ENCODE data around the gene ACAD11.

The ACAD11 gene

DNA sequence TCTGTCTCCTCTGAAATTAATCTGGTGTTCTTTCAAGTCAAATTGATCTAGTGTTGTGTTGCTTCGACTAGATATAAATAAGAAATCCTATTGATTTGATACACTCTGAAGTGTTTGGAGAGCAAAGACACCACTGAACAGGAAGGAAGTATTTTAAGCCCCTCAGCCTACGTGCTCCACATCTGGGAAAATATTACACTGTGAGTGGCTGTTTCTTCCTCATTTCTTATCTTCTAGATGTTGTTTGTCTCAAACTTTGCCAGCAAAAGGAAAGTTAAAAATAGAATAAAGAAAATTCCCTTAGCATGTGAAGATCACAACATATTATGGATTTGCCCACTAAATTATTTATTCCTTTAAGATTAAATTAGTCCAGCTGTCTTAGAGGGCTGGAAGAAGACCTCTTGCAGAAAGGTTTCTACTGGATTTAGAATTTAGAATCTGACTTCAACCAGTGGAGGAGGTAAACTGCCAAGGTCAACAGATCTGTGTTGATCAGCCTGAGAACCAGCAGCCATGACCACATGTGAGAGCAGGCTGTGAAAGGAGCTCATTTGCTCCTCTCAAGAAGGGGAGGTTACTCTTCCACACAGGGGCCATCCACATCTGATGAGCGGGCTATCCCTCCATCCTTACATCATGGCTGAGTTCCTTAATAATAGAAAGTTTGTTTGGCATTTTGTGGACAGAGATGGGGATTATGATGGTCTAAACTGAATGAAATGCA is 108.9 kb downstream of the ACAD11 start:
- DNase-seq: no peak

DNA sequence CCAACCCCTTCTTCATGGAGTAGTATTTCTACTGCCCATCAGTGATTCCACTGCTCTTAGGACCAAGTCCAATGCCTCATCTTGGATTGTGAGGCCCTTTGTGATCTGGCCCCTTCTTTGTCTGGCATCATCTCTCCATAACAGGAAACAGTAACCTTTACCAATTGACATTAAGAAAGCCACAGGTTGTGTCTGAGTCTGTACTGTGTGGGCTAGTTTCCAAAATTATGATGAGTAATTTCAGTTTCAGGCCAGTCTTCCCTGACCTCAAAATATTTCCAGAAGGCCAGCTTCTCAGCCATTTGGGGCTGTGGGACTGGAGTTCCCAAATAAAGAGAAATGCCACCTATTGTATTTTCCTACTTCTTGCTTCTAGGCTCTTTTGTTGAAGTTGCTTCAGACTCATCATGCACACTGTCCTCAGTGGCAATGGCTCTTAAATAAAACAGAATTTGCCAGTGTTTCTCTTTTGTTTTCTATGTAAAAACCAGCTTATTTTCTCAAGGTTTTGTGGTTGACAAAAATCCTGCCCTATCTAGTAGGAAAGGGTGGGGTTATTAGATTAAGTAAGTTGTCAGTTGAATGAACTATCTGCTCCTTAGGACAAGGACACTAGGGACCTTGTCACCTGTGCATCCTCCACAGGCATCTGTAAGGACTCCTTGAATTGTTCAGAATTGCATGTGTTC is 109.6 kb downstream of the ACAD11 start:
- peak; percentile 78 for DNase-seq

DNA sequence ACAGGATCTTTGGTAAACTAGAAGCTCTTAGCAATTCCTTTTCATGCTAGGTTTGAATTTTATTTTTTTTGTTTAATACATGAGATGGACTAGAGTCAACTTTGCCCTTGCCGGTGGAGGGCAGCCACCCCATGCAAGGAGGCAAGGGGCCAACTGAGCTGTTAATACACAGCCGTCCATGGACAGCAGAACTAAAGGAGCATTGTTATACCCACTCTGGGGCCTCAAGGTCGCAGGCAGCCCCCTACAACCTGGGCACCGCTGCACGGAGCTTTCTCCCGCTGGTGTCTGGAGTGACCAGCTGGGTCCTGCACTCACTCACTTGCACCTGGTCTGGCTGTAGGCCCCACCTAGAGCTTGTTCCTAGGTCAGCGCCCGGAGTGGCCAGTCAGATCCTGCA is 110.4 kb downstream of the ACAD11 start:
- no peak for DNase-seq

DNA sequence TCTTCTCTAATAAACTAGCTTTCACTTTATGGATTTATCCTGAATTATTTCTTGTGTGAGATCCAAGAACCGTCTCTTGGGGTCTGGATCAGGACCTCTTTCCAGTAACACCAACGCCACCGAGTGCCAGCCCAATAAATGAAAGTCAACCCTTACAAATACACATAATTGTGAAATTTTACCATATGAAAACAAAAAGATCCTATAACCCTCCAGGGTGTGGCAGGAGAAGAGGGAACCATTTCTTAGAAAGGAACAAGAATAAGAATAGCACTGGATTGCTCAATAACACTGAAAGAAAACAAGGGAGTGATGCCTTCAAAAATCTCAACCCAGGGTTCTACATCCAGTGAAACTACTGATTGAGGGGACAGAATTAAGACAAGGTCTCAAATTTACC is 114.1 kb downstream of the ACAD11 start:
- DNase-seq: no peak

DNA sequence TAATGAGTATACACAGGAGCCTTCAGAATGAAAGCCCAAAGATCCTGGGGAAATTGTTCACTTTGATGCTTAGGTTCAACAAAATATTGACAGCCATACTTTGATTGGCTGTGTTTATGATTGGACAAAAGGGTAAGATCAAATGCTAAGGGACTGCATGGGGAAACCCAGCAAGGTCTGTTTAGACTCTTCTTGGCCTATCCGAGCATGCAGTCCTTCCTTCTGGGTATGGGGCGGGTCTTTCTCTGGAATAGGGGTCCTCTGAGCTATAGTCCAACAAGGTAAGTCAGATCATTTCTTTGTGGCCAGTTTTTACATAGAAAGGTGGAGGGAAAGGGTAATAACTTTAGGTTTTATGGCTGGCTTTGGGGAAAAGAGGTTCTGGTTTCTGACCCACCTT is 115.5 kb downstream of the ACAD11 start:
- DNase-seq: no peak

DNA sequence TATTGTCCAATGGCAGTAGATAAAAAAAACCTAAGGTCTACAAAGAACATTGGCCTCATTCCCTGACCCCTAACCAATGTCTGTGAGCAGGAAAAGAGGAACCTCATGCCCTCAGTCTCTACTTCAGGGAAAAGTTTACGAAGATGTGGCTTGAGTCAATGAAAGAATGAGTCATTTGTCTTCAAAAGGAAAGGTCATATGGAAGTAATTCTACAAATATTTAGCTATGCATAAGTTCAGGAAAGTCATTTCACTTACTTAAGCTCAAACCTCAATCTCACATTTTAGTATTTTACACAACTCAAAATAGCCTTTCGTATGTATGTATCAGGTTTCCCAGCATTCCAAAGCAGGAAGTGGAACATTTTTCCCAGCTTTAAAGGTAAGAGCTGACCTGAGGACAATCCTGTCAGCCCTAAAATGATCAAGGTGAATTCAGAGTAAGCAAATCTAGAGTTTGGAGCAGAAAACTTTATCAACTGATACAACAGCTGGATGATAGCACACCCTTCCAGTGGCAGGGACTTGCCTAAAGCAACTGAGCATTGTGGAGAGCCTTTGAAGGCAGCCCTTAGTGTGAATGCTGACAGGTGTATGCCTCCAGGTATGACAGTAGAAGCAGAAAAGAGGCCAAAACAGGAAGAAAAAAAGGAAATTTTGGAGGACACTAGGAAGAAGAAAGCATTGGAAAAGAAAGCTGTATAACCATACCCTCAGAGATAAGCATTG is 116.4 kb downstream of the ACAD11 start:
- DNase-seq: peak; percentile 94

DNA sequence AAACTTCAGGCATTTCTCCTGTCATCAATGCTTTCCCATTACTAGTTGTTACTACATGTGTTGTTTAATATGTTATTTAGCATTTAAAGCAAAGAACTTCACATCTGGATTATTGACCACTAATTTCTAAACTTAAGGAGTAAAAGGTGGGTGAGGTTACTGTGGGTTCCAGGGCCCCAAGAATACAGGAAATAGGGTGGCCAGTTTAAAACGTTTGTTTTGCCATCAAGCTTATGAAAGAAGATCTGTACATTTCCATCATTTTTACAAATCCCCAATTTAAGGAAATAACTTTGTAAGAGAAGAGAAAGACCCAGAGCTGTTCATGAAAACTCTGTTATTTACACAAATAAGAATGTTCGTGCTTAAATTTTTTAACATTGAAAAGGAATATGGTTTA is 117.0 kb downstream of the ACAD11 start:
- no peak for DNase-seq

DNA sequence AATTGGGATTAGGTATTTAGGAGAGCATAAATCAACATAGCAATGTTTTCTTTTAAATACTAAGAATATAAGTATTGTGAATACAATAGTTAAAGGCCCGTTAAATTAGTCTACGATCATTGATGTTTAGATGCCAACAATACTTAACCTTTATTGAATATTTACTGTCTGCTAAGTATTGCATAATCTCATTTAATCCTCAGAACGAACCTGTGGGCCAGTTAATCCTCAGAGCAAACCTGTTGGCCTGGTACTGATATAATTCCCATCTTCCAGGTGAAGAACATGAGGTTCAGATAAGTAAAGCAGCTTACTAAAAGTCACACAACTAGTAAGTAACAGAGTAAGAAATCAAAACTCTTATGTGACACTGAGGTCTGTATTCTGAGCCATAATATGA is 119.9 kb downstream of the ACAD11 start:
- no peak for DNase-seq

DNA sequence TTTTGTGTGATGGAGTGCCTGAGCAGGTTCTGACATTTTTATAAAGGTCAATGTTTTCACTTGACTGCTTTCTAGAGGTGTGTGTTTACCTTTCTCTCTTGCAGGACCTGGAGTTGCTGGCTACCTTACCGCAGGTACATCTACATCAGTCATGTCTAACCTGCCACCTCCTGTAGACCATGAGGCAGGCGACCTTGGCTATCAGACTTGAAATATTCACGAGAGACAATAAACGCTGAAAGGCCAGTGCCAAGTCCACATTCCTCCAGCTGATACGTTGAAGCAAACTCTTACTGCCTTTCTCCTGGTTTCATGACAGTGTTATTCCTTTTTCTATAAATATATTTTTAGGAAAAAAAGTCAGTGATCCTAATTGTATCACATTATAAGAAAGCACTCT is 121.5 kb downstream of the ACAD11 start:
- no peak for DNase-seq

DNA sequence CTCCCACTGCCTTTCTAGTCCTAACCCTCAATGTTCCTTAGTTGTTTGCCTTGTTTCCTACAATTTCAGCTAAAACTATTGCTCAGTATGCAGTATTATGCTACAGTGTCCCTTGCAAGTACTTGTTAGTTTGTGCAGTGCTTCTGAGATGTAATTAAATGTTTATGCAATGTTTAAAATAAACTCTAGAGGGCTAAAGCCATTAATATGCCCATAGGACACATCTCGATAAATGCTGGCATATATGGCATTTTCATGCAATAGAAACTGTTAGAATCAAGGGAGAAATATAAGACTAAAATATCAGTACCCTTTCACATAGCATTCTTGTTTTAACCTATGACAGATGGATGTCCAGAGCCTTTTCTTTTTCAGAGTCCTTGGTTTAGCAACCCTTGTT is 122.3 kb downstream of the ACAD11 start:
- DNase-seq: no peak

DNA sequence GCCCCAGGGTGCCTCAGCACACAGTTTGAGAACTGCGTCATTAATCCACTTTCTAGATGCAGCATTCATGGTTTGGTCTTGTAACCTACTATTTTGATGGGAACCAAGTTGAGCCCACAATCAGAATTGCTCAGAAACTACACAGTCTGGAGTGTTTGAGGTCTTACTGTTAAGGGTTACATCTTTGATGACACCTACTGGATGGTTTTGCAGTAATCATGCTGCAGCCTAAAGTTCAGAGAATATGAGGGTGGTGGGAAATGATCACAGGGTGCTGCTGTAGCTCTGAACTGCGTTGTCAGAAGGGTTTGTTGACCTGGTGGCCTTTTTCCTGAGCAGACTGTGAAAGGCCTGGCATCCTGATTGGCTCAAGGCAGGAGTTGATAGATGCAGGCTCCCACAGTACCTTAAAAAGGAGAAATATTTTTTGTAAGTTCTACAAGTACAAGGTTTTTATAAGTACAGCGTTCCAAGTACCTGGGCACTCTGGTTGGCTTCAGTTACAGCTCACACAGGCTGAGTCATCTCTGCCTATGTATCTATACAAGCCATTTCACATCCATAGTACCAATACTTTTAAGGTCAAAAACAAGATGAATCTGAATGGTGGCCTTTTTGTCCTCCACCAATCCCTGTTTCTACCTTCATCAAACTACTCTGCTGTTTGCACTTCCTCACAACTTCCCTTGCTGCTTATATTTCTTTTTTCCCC is 123.0 kb downstream of the ACAD11 start:
- DNase-seq: peak; percentile 35

DNA sequence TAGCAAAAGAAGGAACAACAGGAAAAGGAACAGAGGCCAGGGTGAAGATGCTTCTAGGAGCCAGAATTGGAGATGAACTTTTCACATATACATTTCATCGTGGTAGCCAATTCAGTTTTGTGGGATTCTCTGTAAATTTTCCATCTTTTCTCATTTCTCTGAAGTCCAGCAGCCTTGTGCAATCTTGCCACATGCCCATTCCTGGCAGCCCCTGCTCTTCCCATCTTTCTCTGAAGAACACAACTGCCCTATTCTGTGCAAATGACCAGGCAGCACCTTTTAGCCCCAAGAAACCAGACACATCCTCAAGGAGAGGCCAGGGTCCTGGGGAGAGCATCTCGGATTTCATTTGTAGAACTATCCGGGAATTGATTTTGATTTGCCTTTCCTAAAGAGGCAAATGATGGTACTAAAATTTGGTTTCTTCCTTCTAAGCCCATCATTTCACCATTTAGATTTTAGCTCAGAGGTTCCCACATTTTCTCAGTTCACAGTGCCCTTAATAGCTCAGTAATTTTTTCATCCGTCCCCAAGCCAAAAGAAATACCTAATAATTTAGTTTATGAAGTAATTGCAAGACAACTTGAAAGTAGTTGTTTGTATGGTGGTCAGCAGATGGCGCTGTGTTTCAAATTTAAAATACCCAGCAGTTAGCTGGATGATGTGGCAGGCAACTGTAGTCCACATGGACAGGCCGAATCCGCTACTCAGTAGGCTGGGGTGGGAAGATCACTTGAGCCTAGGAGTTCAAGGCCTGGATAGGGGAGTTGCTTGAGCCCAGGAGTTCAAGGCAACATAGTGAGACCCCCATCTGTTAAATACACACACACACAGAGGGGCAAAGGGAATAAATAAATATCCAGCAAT is 123.8 kb downstream of the ACAD11 start:
- peak; percentile 82 for DNase-seq

DNA sequence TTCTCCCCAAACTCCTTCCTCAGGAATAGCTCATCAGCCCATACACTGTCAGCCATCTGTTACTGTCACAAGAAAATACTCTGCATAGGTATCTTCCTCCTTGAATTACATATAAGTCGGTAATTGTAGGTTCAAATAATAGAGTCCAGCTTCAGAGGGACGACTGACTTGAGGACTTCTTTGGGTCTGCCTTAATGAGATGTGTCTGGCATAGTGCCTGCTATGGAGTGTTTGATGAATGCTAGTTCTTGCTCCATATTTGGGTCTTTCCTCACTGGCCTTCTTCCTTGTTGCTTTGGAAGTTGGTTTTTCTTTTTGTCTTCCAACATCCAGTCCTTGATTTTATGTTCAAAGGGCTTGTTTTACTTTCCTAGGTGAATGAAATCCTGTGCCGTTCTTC is 129.0 kb downstream of the ACAD11 start:
- DNase-seq: no peak

DNA sequence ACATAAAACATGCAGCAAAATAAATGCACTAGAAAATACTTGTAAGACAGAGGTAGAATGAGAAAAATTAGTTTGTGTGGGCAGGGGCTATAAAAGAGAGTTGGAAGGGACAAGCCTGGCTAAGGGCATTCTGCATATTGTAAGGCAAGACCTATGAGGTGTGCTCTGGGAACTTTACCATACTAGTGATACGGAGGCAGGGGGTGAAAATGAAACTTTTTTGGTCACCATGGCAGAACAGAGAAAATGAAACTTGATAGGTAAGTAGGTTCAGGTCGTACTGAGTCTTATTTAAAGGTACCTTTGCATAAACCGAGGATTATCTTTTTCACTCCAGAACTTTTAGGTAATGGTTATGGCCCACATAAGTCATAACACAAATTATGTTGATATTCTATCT is 137.3 kb downstream of the ACAD11 start:
- DNase-seq: no peak

DNA sequence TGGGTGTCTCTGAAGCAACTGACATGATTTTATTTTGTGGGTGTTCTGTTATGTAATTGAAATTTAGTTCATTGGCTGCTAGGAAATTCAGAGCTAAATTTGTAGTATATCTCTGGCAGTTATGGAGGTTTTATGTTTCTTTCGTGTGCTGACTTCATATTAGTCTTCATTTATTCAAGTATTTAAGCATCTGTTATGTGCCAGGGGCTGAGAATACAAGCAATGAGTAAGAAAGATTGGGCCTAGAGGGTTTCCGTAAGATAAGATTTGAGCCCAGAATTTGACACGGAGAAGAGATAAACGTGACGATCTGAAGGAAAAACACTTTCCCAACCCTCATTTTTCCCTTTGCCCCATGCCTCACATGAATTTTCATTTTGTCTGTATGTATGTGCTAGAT is 137.7 kb downstream of the ACAD11 start:
- no peak for DNase-seq

DNA sequence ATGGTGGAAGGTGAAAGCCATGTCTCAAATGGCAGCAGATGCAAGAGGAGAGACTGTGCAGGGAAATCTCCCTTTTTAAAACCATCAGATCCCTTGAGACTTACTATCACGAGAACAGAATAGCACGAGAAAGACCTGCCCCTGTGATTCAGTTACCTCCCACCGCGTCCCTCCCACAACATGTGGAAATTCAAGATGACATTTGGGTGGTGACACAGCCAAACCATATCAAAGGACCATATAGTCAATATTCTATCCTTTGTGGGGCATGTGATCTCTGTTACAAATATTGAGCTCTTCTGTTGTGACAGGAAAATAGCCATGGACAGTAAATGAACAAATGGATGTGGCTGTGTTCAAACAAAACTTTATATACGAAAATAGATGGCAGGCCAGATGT is 139.7 kb downstream of the ACAD11 start:
- DNase-seq: no peak

DNA sequence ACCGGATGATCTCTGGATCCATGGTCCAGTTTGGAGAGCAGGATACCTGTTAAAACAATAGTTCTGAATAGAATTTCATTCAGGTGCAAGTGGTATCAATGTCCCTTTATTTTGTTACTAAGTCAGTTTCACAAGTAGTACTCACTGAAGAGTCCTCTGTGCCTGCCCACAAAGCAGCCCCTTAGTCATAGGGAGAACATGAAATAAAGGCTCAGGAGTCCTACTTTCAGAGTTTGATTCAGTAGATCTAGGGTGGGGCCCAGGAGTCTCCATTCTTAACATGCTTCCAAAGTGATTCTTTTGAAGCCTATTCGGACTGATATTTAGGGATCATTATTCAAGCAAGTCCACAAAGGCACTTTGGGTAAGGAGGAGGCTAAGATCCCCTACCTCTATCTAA is 142.3 kb downstream of the ACAD11 start:
- no peak for DNase-seq

DNA sequence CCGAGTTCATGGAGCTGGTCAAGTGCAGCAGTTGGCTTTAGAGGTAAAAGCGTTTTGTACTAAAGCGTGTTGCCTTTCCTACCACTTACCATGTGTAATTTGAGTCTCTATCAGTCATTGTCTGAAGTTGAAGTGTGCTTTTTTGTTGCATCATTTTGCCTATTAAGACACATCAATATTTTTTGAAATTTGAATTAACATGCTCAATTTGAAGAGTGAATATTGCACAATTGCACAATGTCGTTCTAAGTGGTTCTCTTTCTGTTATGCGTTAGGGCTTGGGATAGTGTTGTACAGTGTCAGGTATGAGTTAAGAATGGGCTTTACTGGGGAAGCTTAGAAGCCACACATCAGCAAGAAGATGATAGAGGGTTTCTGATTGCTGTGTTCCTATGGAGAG is 146.6 kb downstream of the ACAD11 start:
- DNase-seq: no peak

DNA sequence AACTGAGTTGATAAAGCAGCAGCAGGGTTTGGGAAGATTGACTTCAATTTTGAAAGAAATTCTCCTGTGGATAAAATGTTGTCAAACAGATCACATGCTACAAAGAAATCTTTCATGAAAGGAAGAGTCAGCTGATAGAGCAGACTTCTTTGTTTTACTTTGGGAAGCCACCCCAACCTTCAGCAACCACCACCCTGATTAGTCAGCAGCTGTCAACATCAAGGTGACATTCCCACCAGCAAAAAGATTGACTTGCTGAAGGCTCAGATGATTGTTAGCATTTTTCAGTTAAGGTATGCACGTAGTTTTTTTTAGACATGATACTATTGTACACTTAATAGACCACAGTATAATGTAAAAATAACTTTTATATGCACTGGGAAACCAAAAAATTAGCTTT is 150.1 kb downstream of the ACAD11 start:
- DNase-seq: no peak

DNA sequence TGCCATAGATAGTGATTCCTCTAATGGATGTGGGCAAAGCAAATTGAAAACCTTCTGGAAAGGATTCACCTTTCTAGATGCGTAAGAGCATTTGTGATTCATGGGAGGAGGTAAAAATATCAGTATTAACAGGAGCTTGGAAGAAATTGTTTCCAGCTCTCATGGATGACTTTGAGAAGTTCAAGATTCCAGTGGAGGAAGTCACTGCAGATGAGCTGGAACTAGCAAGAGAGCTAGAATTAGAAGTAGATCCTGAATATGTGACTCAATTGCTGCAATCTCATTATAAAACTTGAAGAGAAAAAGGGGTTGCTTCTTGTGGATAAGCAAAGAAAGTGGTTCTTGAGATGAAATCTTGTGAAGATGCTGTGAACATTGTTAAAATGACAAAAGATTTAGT is 150.5 kb downstream of the ACAD11 start:
- DNase-seq: no peak

Data from fibroblast of skin of right biceps (primary cell).